Measurements from ENCODE around the gene SPR.

Gene SPR

GRCh38 chr2:72936660-72937355 lies 49.6 kb downstream of the SPR start:
- Histone ChIP-seq H3K36me3 (ENCODE audit: insufficient read depth, low read length) (no peaks in the 10 kb centered on the region), H3K4me2 (ENCODE audit: insufficient read depth, low read length) (no peak overlapping the region), H2AFZ (ENCODE audit: low read depth, low read length) (no peak overlapping the region), H3K4me3 (ENCODE audit: low read depth in 1 of 2, low read length in 2 of 2) (no peak overlapping the region), H3K27ac (ENCODE audit: low read length) (no peak overlapping the region), H3K27me3 (ENCODE audit: insufficient read depth, low read length, poor library complexity) (no peaks in the 10 kb centered on the region), H4K20me1 (ENCODE audit: insufficient read depth, low read length) (peaks cover 3% of the 10 kb centered on the region), H3K4me1 (ENCODE audit: insufficient read depth, low read length) (no peaks in the 10 kb centered on the region), H3K9ac (ENCODE audit: low read depth, low read length) (no peak overlapping the region), H3K9me3 (ENCODE audit: insufficient read depth, low read length, severe bottlenecking) (no peaks in the 10 kb centered on the region), H3K79me2 (ENCODE audit: insufficient read depth, low read length) (no peaks in the 10 kb centered on the region)
- ATAC-seq (ENCODE audit: insufficient read depth, low read depth) (no peak), DNase-seq (no peak)
- TF ChIP-seq EZH2 (IDR thresholded peaks at IDR 0.05; ENCODE audit: borderline replicate concordance, low read depth, low read length, severe bottlenecking): no peak
- TF ChIP-seq, protein P1, sequence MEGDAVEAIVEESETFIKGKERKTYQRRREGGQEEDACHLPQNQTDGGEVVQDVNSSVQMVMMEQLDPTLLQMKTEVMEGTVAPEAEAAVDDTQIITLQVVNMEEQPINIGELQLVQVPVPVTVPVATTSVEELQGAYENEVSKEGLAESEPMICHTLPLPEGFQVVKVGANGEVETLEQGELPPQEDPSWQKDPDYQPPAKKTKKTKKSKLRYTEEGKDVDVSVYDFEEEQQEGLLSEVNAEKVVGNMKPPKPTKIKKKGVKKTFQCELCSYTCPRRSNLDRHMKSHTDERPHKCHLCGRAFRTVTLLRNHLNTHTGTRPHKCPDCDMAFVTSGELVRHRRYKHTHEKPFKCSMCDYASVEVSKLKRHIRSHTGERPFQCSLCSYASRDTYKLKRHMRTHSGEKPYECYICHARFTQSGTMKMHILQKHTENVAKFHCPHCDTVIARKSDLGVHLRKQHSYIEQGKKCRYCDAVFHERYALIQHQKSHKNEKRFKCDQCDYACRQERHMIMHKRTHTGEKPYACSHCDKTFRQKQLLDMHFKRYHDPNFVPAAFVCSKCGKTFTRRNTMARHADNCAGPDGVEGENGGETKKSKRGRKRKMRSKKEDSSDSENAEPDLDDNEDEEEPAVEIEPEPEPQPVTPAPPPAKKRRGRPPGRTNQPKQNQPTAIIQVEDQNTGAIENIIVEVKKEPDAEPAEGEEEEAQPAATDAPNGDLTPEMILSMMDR (IDR thresholded peaks at IDR 0.05; ENCODE audit: borderline replicate concordance, extremely low read depth, low read length, poor library complexity, severe bottlenecking): no peak

GRCh38 chr2:72937356-72937669 lies 50.1 kb downstream of the SPR start:
- H2AFZ ChIP-seq (ENCODE audit: low read depth, low read length): no peak overlapping the region
- DNase-seq (no peak), ATAC-seq (ENCODE audit: insufficient read depth, low read depth) (no peak; the same call in 2 of the 3 replicates)
- H3K36me3 ChIP-seq (ENCODE audit: insufficient read depth, low read length): no peaks in the 10 kb centered on the region
- H3K4me2 ChIP-seq (ENCODE audit: insufficient read depth, low read length): no peak overlapping the region
- H3K27ac ChIP-seq (ENCODE audit: low read length): no peak overlapping the region
- no peaks in the 10 kb centered on the region for H3K4me1 ChIP-seq (ENCODE audit: insufficient read depth, low read length)
- H3K9me3 ChIP-seq (ENCODE audit: insufficient read depth, low read length, severe bottlenecking): no peaks in the 10 kb centered on the region
- no peak for TF ChIP-seq EZH2 (IDR thresholded peaks at IDR 0.05; ENCODE audit: borderline replicate concordance, low read depth, low read length, severe bottlenecking)
- no peaks in the 10 kb centered on the region for H3K79me2 ChIP-seq (ENCODE audit: insufficient read depth, low read length)
- H3K27me3 ChIP-seq (ENCODE audit: insufficient read depth, low read length, poor library complexity): no peaks in the 10 kb centered on the region
- H3K4me3 ChIP-seq (ENCODE audit: low read depth in 1 of 2, low read length in 2 of 2): no peak overlapping the region
- peaks cover 3% of the 10 kb centered on the region for H4K20me1 ChIP-seq (ENCODE audit: insufficient read depth, low read length)
- no peak overlapping the region for H3K9ac ChIP-seq (ENCODE audit: low read depth, low read length)

DNA sequence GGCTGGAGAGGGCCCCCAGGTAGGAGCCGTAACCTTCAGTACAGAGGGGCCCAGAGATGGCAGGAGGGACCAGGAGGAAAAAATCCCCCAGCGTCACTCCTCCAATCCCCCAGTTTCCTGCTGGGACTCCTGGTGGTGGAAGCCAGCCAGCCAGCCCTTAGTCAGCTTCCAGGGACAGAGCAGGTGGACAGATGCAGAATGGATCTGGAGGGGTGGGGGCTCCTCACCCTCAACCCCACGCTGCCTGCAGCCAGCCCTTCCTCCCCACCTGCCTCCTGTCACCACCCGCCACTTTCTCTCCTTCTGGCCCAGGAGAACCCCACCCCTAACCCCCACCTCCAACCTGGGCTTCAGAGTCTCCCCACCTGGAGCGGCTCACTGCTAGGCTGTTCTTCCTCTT lies 51.2 kb downstream of the SPR start:
- no peaks in the 10 kb centered on the region for H3K79me2 ChIP-seq (ENCODE audit: insufficient read depth, low read length)
- no peak overlapping the region for H3K9ac ChIP-seq (ENCODE audit: low read depth, low read length)
- H3K27me3 ChIP-seq (ENCODE audit: insufficient read depth, low read length, poor library complexity): no peaks in the 10 kb centered on the region
- no peaks in the 10 kb centered on the region for H3K36me3 ChIP-seq (ENCODE audit: insufficient read depth, low read length)
- H3K4me3 ChIP-seq (ENCODE audit: low read depth in 1 of 2, low read length in 2 of 2): no peak overlapping the region
- H3K9me3 ChIP-seq (ENCODE audit: insufficient read depth, low read length, severe bottlenecking): no peaks in the 10 kb centered on the region
- H3K4me1 ChIP-seq (ENCODE audit: insufficient read depth, low read length): no peaks in the 10 kb centered on the region
- ATAC-seq (ENCODE audit: insufficient read depth, low read depth): no peak
- H4K20me1 ChIP-seq (ENCODE audit: insufficient read depth, low read length): peaks cover 3% of the 10 kb centered on the region
- H3K4me2 ChIP-seq (ENCODE audit: insufficient read depth, low read length): no peak overlapping the region
- no peak for DNase-seq
- TF ChIP-seq EZH2 (IDR thresholded peaks at IDR 0.05; ENCODE audit: borderline replicate concordance, low read depth, low read length, severe bottlenecking): no peak
- TF ChIP-seq, protein P1 (IDR thresholded peaks at IDR 0.05; ENCODE audit: borderline replicate concordance, extremely low read depth, low read length, poor library complexity, severe bottlenecking): no peak
- no peak overlapping the region for H3K27ac ChIP-seq (ENCODE audit: low read length)
- no peak overlapping the region for H2AFZ ChIP-seq (ENCODE audit: low read depth, low read length)

DNA sequence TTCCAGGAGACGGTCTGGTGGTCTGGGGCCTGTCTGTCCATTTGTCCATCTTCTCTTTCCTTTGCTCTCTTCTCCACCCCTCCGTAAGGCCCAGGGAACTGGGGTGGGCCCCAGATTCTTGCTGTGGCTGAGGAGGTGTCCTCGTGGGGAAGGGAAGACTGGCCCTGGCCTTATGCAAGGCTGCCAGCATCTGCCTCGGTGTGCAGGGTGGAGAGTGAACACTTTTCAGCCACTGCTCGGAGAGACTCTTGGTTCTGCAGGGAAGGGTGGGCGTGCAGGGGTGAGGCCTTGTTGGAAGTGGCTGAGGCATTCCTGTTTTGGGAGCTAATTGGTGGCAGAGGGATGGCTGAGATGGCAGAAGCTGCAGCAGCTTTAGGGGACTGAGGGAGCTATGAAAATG lies 53.2 kb downstream of the SPR start:
- Histone ChIP-seq H2AFZ (ENCODE audit: low read depth, low read length) (no peak overlapping the region), H3K27ac (ENCODE audit: low read length) (no peak overlapping the region), H3K27me3 (ENCODE audit: insufficient read depth, low read length, poor library complexity) (no peaks in the 10 kb centered on the region), H3K79me2 (ENCODE audit: insufficient read depth, low read length) (no peaks in the 10 kb centered on the region), H3K9me3 (ENCODE audit: insufficient read depth, low read length, severe bottlenecking) (no peaks in the 10 kb centered on the region), H3K9ac (ENCODE audit: low read depth, low read length) (no peak overlapping the region), H3K4me3 (ENCODE audit: low read depth in 1 of 2, low read length in 2 of 2) (no peak overlapping the region), H3K4me2 (ENCODE audit: insufficient read depth, low read length) (no peak overlapping the region), H3K4me1 (ENCODE audit: insufficient read depth, low read length) (no peaks in the 10 kb centered on the region), H4K20me1 (ENCODE audit: insufficient read depth, low read length) (peaks cover 3% of the 10 kb centered on the region), H3K36me3 (ENCODE audit: insufficient read depth, low read length) (no peaks in the 10 kb centered on the region)
- no peak for ATAC-seq (ENCODE audit: insufficient read depth, low read depth)
- no peak for TF ChIP-seq EZH2 (IDR thresholded peaks at IDR 0.05; ENCODE audit: borderline replicate concordance, low read depth, low read length, severe bottlenecking)
- TF ChIP-seq, protein P1 (IDR thresholded peaks at IDR 0.05; ENCODE audit: borderline replicate concordance, extremely low read depth, low read length, poor library complexity, severe bottlenecking): no peak
- DNase-seq: no peak
